GM18502 (cell line): Measurements from ENCODE around the gene MYOG.

Experiments used
- ATAC-seq: cut with Tn5 transposase; IDR thresholded peaks from one replicate; pipeline ENCODE4 v1.9.1; 2021; ENCODE audit warnings: mild to moderate bottlenecking; ENCODE audit not compliant: unreplicated experiment, poor library complexity

Gene MYOG

DNA sequence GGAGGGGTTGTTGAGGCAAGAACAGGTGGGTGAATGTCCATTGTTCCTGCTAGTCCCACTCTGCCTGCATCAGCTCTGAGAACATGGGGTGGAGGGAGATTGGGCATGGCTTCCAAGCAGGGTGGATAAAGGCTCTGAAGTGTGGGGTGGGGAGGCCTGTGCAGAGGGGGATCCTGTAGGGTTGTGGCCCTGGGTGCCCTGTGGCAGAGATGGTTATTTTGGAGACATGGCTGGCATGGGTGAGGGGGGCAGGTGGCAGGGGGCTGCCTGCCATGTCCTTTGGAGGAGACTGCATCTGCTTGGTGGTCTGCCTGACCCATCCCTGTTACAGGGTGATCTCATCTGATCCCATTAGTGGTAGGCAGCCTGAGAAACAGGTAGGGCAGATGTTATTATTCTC lies 11.2 kb downstream of the MYOG start:
- no peak for ATAC-seq

- ATAC-seq, result no peak
These were observed 12.3 kb downstream of the MYOG start for GRCh38 chr1:203073469-203073868.

DNA sequence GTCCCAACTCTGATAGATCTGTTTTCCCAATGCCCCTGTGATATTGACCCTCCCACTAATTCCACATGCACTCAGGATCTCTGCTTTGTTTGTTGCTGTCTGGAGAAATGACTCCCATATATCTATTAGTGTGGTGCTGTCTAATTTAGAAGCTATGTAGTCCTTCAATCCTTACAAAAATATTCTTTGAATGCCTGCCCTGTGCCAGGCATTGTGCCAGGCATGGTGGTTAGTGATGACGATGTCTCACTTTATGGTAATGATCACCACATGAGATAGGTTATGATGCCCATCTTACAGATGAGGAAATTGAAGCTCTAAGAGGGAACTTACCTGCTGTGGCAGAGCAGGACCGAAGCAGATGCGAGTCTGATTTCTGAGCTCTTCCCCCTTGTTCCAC lies 12.9 kb downstream of the MYOG start:
- no peak for ATAC-seq

GRCh38 chr1:203072002-203072602 lies 13.7 kb downstream of the MYOG start:
- no peak for ATAC-seq

DNA sequence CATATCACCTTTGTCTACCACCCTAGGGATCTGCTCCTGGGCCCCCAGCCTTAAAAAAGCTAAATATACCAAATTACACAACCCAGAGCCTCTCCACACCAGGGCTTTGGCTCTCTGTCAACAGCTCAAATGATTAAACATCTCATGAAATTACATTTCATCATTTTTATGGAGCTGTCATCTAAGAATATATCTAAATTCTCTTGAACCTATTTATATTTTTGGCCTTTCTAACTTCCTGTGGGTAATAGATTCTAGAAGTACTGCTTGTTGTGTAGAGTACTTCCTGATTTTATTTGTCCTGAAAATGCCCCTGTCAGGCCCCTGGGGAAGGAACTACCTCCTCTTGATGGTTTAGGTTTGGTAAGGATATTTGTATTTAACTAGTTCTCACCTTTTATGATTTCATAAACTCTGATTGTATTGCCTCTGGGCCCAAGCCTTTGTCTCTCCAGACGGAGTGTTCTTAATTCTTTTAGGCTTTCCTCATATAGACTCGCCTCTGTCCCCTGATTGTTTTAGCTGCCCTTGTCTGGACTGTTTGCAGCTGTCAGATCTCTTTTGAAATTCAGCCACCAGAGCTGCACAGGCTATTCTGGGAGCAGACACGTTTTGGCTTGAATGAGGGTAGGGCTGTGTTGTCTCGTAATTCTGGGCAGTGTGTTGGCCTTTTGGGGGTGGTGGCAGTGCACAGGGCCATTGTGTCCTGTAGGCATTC lies 16.6 kb downstream of the MYOG start:
- ATAC-seq, result no peak

DNA sequence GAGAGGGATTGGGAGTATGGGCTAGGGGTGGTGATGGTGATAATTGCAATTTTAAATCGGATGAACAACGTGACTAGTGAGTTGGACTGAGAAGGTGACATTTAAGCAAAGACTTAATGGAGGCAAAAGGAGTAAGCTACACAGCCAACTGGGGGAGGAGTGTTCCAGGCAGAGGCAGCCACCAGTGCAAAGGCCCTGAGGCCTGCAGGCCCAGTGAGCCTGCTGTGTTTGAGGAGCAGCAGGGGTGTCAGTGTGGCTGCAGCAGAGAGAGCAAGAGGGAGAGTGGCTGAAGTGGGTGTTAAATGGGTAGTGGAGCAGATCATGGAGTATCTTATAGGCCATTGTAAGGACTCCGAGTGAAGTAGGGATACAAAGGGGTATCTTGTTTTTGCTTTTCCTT lies 18.8 kb downstream of the MYOG start:
- ATAC-seq, result no peak

DNA sequence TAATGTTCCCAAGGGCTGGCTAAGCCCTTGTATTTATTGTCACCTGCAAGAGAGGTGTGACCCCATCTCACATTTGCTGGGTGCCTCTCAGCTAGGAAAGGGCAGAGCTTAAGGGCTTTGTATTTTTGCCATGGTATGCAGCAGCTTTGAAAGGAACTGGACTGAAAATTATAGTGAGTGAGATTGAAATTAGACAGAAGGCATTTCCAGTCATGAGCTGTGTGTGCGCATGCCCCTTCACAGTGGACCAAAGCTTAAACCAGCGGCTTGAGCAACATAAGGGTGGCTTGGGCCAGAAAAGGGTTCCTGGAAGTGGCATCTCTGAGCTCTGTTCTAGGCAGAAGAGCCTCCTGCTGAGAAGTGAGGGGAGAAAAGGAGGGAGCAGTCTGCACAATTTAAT lies 19.8 kb downstream of the MYOG start:
- ATAC-seq, result no peak

DNA sequence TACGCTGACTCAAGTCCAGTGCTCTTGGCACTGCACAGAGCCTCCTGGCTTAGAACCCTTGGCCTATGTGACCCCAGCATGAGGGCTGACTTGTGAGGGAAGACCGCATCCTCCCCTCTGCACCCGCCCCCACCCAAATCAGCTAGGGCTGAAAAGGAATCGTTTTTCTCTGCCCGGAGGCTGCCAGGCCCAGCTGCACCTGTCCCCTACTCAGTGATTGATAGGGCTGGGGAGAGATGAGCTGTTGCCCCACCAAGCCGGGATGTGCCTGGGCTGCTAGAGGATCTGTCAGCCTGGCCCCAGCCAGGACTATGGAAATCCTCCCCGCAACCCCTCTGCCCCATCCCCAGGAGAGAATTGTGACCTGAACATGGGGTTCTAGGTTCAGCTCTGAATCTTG lies 20.6 kb downstream of the MYOG start:
- ATAC-seq, result no peak

DNA sequence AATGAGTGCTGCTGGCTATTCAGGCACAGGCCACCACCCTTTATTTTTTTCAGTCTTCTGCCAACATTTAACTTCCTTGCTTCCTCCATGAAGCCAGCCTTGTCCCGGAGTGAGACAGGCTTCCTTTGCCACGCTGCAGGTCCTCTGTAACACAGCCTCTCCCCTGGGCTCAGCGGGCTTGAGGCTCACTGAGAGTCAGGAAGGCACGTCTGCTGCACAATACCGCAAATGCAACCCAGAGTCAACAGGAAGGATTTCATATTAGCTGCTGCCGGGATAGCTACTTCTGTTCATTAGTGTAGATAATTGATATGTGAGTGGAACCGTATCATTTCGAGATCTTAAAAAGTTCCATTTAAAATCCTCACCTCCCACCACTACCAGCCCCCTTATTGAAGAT lies 22.5 kb downstream of the MYOG start:
- ATAC-seq, result no peak

- no peak for ATAC-seq
These were observed 25.7 kb downstream of the MYOG start for GRCh38 chr1:203060115-203060514.

GRCh38 chr1:203059485-203059884 lies 26.3 kb downstream of the MYOG start:
- ATAC-seq, result no peak

DNA sequence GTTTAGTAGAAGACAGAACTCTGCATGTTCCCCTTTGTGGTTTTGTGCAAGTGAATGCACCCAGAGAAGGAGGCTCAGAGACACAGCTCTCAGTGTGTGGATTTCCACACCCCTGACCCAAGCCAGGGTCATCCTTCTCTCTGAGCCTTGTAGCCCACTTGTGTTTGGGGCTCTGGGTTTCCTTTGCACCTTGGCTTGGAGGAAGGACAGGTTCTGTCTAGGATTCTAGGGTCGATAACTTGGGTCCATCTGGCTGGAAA lies 27.2 kb downstream of the MYOG start:
- ATAC-seq, result no peak

- no peak for ATAC-seq
These were observed 27.7 kb downstream of the MYOG start for GRCh38 chr1:203057911-203058675.

DNA sequence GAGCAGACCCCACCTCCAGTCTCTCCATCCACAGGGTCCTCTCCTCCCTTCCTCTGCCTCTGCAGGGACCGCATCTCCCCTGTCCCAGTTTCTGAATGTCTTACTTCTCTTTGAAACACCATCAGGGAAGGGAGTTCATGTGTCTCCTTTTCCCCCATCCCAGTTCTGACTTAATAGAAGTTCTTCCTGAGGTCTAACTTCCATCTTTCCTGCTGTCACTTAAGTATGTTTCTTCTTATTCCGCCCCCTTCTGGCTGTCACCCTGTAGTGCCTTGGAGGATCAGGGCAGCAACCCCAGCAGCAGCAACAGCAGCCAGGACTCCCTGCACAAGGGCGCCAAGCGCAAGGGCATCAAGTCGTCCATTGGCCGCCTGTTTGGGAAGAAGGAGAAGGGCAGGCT lies 29.3 kb downstream of the MYOG start:
- no peak for ATAC-seq

DNA sequence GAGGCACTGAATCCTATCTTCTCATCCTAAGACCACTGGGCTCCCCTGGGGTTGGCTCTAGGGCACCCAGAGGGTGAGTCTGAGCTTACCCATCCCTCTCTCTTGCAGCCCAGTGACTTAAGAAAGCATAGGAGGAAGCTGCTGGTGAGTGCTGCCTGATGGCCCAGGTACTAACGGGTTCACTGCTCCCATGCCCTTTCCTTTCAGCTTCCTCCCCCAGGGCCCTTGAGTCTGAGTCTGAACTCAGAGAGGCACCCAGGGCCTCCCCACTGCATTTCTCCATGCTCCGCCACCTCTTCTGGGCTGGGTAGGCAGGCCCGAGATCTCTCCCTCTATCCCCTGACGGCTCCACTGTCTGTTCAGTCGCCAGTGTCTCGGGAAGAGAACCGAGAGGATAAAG lies 29.8 kb downstream of the MYOG start:
- ATAC-seq, result no peak

DNA sequence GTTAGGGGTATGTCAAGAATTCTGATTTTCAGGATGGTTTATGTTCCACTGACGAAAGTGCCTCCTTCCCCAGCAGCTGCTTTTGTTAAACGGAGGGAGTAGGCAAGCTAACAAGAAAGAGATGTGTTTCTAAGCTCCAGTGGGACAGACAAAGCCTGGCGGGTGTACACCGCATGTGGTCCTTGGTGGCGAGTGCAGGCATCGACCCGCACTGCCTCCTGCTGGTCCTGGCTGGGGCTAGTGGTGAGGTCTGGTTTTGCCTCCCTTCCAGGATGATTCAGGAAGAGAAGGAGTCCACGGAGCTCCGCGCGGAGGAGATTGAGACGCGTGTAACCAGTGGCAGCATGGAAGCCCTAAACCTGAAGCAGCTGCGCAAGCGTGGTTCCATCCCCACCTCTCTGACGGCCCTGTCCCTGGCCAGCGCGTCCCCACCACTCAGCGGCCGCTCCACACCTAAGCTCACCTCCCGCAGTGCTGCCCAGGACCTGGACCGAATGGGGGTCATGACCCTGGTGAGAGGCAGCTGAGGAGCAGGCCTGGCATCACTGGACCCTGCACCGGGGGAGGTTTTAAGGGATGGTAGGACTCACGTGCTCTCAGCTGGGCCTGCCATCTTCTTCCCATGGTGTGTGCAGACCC lies 30.5 kb downstream of the MYOG start:
- ATAC-seq, result no peak

DNA sequence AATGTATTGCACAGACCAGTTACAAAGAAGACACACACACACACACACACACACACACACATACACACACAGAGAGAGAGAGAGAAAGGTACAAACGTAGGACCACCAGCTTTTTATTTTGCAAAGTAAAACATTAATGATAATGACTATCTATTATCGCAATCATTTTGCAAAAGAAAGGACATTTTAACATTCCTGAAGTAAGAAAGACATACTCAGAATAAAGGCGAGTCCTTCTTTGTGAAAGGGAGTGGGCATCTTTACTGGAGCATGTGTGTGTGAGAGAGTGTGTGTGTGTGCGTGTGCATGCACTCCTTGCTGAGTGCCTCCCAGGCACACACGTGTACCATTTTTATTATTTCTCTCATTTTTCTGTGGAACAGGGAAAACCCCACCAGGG lies 31.2 kb downstream of the MYOG start:
- ATAC-seq, result no peak

GRCh38 chr1:203054184-203054583 lies 31.6 kb downstream of the MYOG start:
- ATAC-seq, result no peak

DNA sequence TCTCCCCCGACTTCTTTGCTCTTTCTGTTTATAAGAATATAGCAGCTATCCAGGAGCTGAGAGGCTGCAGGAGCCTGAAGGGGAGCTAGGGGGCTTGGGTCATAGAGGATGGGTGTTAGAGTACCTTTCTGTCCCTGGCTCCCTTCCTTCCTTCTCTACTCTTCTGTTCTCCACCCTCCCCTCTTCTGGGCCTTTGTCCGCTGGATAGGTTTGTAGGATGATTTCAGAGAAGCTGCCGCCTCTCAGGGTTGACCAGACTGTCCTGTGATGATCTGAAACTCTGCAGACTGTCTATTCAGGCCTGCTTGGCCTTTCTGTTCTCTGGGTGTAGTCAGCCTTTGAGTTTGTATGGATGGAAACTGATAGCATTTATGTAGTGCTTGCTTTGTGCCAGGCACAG lies 33.2 kb downstream of the MYOG start:
- ATAC-seq, result no peak

DNA sequence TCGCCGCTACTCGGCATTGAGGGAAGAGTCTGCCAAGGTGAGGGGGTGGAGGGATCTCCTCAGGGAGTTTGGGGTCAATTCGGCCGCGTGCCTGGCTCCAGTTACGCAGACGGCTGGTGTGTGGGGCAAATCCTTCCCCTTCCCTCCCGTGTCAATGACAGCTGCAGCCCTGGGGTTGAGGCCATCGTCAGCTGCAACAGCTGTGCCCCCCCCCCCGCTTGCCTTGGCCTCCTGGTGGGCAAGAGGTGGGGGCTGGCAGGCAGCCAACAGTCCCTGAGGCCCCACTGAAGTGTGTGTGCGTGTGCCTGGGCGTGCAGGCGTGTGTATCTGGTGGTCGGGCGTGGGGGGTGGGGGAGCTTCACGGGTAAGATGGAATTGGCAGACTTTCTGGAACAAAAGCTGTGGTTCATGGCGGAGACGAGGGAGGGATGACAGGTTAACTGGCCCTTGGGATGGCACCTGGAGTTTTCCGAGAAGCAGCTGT lies 33.9 kb downstream of the MYOG start:
- no peak for ATAC-seq

- ATAC-seq, result no peak
These were observed 35.0 kb downstream of the MYOG start for GRCh38 chr1:203050826-203051225.
